Mononuclear cell (primary cell): ENCODE data around the gene NRG2. TPM values are rescaled to one million over a fixed set of nuclear protein-coding genes. Genes with fewer than 3 reads are reported as not detected.

Source experiments
- H3K27me3 ChIP-seq: 2 replicates; pipeline ENCODE4 v1.6.0; 2011; ENCODE audit warnings: low read length, control low read depth; ENCODE audit not compliant: insufficient read depth
- H3K4me1 ChIP-seq: 2 replicates; pipeline ENCODE4 v1.5.1; 2011; ENCODE audit warnings: mild to moderate bottlenecking, low read length, control low read depth; ENCODE audit not compliant: insufficient read depth
- H3K4me3 ChIP-seq: 2 replicates; pipeline ENCODE4 v1.5.1; 2011; ENCODE audit warnings: mild to moderate bottlenecking, low read length, moderate library complexity
- H3K9me3 ChIP-seq: 2 replicates; pipeline ENCODE4 v1.5.1; 2011; ENCODE audit warnings: low read depth, mild to moderate bottlenecking, control low read depth, low read length
- total RNA-seq: library from RNA; depleted of rRNA; stranded (reverse); fragments of >200 nt; gene quantifications from one replicate; pipeline ENCODE4 v1.2.3, GENCODE V29; 2012

Gene NRG2
- total RNA-seq, 1 donor = 0.10 TPM

GRCh38 chr5:140027807-140028206 lies 15.3 kb downstream of the NRG2 start:
- Histone ChIP-seq H3K9me3 (no peaks in the 10 kb centered on the region), H3K27me3 (peaks cover 43% of the 10 kb centered on the region), H3K4me1 (no peaks in the 10 kb centered on the region), H3K4me3 (no peak overlapping the region)

- Histone ChIP-seq H3K4me3 (no peak overlapping the region), H3K4me1 (no peaks in the 10 kb centered on the region), H3K27me3 (peaks cover 37% of the 10 kb centered on the region), H3K9me3 (no peaks in the 10 kb centered on the region)
Observed at GRCh38 chr5:140025736-140026135, 17.4 kb downstream of the NRG2 start.

- Histone ChIP-seq H3K4me3 (no peak overlapping the region), H3K27me3 (peaks cover 41% of the 10 kb centered on the region), H3K9me3 (no peaks in the 10 kb centered on the region), H3K4me1 (no peaks in the 10 kb centered on the region)
Observed at GRCh38 chr5:140024928-140025327, 18.2 kb downstream of the NRG2 start.

- Histone ChIP-seq H3K9me3 (no peaks in the 10 kb centered on the region), H3K27me3 (peaks cover 38% of the 10 kb centered on the region), H3K4me1 (no peaks in the 10 kb centered on the region), H3K4me3 (no peak overlapping the region)
Observed at GRCh38 chr5:140023611-140024191, 19.4 kb downstream of the NRG2 start.

GRCh38 chr5:140020601-140021177 lies 22.4 kb downstream of the NRG2 start:
- Histone ChIP-seq H3K27me3 (peaks cover 26% of the 10 kb centered on the region), H3K9me3 (no peaks in the 10 kb centered on the region), H3K4me3 (no peak overlapping the region), H3K4me1 (no peaks in the 10 kb centered on the region)

GRCh38 chr5:140018920-140019644 lies 24.0 kb downstream of the NRG2 start:
- no peak overlapping the region for H3K4me3 ChIP-seq
- no peaks in the 10 kb centered on the region for H3K9me3 ChIP-seq
- no peaks in the 10 kb centered on the region for H3K4me1 ChIP-seq
- H3K27me3 ChIP-seq = peaks cover 17% of the 10 kb centered on the region

GRCh38 chr5:140018517-140018916 lies 24.6 kb downstream of the NRG2 start:
- Histone ChIP-seq H3K27me3 (peaks cover 19% of the 10 kb centered on the region), H3K4me1 (no peaks in the 10 kb centered on the region), H3K9me3 (no peaks in the 10 kb centered on the region), H3K4me3 (no peak overlapping the region)

GRCh38 chr5:140018096-140018481 lies 25.0 kb downstream of the NRG2 start:
- peaks cover 21% of the 10 kb centered on the region for H3K27me3 ChIP-seq
- H3K4me1 ChIP-seq = no peaks in the 10 kb centered on the region
- H3K4me3 ChIP-seq = no peak overlapping the region
- no peaks in the 10 kb centered on the region for H3K9me3 ChIP-seq

GRCh38 chr5:140017397-140018095 lies 25.6 kb downstream of the NRG2 start:
- H3K4me1 ChIP-seq = no peaks in the 10 kb centered on the region

GRCh38 chr5:140015706-140016105 lies 27.4 kb downstream of the NRG2 start:
- Histone ChIP-seq H3K9me3 (no peaks in the 10 kb centered on the region), H3K27me3 (peaks cover 23% of the 10 kb centered on the region), H3K4me1 (no peaks in the 10 kb centered on the region), H3K4me3 (no peak overlapping the region)

More at GRCh38 chr5:140017397-140018095, 25.6 kb downstream of the NRG2 start:
- peaks cover 21% of the 10 kb centered on the region for H3K27me3 ChIP-seq
- H3K4me3 ChIP-seq = no peak overlapping the region
- no peaks in the 10 kb centered on the region for H3K9me3 ChIP-seq

GRCh38 chr5:140014751-140015150 lies 28.3 kb downstream of the NRG2 start:
- Histone ChIP-seq H3K4me1 (no peaks in the 10 kb centered on the region), H3K9me3 (no peaks in the 10 kb centered on the region), H3K27me3 (peaks cover 20% of the 10 kb centered on the region), H3K4me3 (no peak overlapping the region)

- Histone ChIP-seq H3K27me3 (peaks cover 24% of the 10 kb centered on the region), H3K4me1 (no peaks in the 10 kb centered on the region), H3K4me3 (no peak overlapping the region), H3K9me3 (no peaks in the 10 kb centered on the region)
Observed at GRCh38 chr5:140013536-140013935, 29.6 kb downstream of the NRG2 start.

- Histone ChIP-seq H3K4me3 (no peak overlapping the region), H3K4me1 (no peaks in the 10 kb centered on the region), H3K27me3 (peaks cover 23% of the 10 kb centered on the region), H3K9me3 (no peaks in the 10 kb centered on the region)
Observed at GRCh38 chr5:140012443-140012842, 30.7 kb downstream of the NRG2 start.

GRCh38 chr5:140011297-140011802 lies 31.7 kb downstream of the NRG2 start:
- H3K4me3 ChIP-seq = no peak overlapping the region
- H3K4me1 ChIP-seq = no peaks in the 10 kb centered on the region
- H3K27me3 ChIP-seq = peaks cover 28% of the 10 kb centered on the region
- H3K9me3 ChIP-seq = no peaks in the 10 kb centered on the region

GRCh38 chr5:140010798-140011197 lies 32.3 kb downstream of the NRG2 start:
- H3K4me3 ChIP-seq = no peak overlapping the region
- peaks cover 33% of the 10 kb centered on the region for H3K27me3 ChIP-seq
- no peaks in the 10 kb centered on the region for H3K4me1 ChIP-seq
- H3K9me3 ChIP-seq = no peaks in the 10 kb centered on the region
